Upper lobe of left lung (tissue), 4 donors: ENCODE results near the gene DSCAM.

ENCODE experiments used
- CTCF ChIP-seq, 6 experiments: fragments of 450-650 bp in 4 of 6; fragments of 200-600 bp in 2 of 6; sonication (generic) in 2 of 6; IDR thresholded peaks; one replicate each; pipeline ENCODE4 v1.5.1; 2016 to 2019; ENCODE audit warnings: antibody characterized with exemption in 6 of 6
- POLR2A ChIP-seq, 4 donors: fragments of 450-650 bp; IDR thresholded peaks; one replicate each; pipeline ENCODE4 v1.5.1; 2016 to 2017; ENCODE audit warnings: antibody characterized with exemption in 4 of 4, mild to moderate bottlenecking in 2 of 4
- POLR2AphosphoS5 ChIP-seq, 2 donors: sonication (generic); formaldehyde crosslinking; IDR thresholded peaks; one replicate each; pipeline ENCODE4 v1.5.1; 2017; ENCODE audit warnings: antibody characterized with exemption in 2 of 2

DNA sequence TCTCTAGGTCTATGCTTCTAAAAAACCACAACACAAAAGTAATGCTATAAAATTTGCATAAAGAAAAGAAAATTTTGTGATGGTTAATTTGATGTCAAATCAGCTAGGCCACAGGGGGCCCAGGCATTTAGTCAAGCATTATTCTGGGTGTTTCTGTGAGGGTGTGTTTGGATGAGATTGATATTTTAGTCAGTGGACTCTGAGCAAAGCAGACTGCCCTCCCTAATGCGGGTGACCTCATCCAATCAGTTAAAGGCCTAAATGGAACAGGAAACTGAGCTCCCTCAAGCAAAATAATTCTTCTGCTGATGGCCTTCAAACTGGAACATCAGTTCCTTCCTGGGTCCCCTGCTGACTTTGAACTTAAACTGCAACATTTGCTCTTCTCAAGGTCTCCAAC, 358.0 kb downstream of the DSCAM start:
- TF ChIP-seq CTCF (IDR thresholded peaks at IDR 0.05) (no peak), POLR2A (IDR thresholded peaks at IDR 0.05) (no peak), POLR2AphosphoS5 (IDR thresholded peaks at IDR 0.05) (no peak)
